Raji (cell line): ENCODE measurements around the gene LOXL4.

Experiments used
- POLR2A ChIP-seq: IDR thresholded peaks from 2 replicates; pipeline ENCODE4 v1.6.1; 2011; ENCODE audit warnings: low read depth, low read length, control low read depth; ENCODE audit not compliant: insufficient read depth

Gene LOXL4

GRCh38 chr10:98301664-98302319 is 33.8 kb upstream of the LOXL4 start:
- TF ChIP-seq POLR2A = no peak

DNA sequence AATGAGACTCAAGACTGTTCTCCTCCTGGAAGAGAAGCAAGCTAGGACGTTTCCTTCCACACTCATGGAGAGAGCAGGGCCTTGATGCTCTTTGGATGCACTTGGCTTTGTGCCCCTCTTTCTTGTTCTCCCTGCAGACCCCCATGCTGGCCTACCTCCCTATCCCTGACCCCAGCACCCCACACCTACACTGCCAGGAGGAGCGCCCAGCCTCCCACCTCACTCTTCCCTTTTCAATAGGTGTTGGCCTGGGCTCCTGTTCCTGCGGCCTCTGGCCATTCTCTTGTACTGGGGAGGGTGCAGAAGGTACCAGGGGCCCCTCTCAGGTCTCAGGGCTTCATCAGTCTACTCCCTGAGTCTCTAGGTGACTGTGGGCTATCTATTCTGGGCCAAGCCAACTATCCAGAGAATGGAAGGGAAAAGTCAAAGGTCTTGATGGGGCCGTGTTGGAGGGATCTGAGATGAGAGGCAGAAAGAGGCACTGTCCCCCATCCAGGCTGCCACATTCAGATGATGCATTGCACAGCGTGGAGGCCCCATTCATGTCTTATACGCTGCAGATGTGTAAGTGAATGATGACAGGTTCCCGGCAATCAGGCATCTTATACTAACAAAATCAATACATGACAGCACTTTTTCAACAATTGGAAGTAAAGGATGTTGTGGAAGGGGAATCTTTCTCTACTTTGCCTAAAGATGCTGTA is 32.7 kb upstream of the LOXL4 start:
- TF ChIP-seq POLR2A = no peak

GRCh38 chr10:98299341-98299740 is 31.3 kb upstream of the LOXL4 start:
- no peak for TF ChIP-seq POLR2A

GRCh38 chr10:98296524-98296923 is 28.5 kb upstream of the LOXL4 start:
- no peak for TF ChIP-seq POLR2A

- TF ChIP-seq POLR2A = no peak
These were observed 27.9 kb upstream of the LOXL4 start for GRCh38 chr10:98295907-98296306.

DNA sequence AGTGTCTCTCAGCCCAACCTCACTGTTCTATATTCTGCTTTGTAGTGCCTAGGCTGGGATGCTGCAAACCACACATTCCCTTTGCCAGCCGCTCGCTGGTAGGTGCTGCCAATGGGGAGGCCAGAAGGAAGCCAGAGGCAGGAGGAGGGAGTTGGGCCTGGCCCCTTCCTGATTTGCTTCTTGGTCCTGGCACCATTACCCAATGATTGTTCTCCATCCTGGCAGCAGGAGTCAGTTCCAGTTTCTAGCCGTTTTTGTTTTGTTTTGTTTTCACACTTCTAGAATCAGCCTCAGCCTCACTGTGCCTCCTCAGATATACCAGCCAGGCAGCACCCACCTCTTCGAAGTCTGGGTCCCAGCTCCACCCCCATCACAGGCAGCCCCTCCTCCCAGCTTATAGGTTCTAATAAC is 27.4 kb upstream of the LOXL4 start:
- no peak for TF ChIP-seq POLR2A

DNA sequence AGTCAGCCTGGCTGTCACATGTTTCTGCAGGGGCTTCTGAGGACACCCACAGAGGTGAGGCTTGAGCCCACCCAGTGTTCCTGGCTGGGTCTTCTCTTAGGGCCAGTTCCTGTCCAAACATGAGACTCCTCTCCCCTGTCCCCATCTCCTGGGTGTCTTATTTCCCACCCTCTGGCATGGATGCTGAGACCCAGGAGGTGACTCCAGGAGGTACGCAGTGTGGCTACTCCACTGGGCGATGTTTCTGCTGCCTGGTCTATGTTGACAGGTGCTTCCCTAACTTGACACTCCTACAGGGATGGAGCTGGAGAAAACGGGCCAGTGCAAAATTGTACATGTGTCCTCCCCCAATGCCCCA is 26.3 kb upstream of the LOXL4 start:
- TF ChIP-seq POLR2A = no peak

DNA sequence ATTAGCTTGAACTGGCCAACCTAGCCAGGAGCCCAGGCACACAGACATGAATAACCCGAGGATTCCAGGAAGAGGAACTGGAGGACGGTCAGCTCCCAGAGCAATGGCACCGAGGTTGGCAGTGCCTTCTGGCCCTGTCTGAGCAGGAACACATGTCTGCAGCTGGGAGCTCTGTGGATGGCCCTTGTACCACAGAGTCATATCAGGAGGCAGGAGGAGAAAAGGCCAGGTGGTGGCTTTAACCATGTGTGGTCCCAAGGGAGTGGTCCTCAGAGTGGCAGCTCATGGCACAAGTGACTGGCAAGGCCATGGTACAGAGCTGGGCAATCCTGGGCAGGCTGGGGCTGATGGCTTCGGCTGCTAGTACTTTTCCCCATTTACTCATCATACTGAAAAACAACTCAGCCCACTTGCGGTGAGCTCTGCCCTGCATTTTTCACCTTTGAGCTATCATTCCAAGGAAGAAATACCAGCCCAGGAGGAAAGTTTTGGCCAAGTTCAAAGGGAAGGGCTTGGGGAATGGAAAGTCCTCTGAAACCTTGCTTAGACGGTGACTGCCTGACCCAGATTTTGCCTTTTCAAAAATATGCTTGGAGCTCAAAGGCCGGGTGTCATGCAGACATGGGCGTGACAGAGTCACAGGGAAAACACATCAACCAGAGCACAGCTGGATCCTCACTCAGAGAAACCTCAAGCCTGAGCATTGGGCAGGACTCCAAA is 25.7 kb upstream of the LOXL4 start:
- no peak for TF ChIP-seq POLR2A

GRCh38 chr10:98292971-98293370 is 25.0 kb upstream of the LOXL4 start:
- TF ChIP-seq POLR2A = no peak

GRCh38 chr10:98289802-98290209 is 21.8 kb upstream of the LOXL4 start:
- TF ChIP-seq POLR2A = no peak

- TF ChIP-seq POLR2A = no peak
These were observed 19.3 kb upstream of the LOXL4 start for GRCh38 chr10:98287321-98287720.

- no peak for TF ChIP-seq POLR2A
These were observed 18.4 kb upstream of the LOXL4 start for GRCh38 chr10:98286419-98286818.

- no peak for TF ChIP-seq POLR2A
These were observed 17.4 kb upstream of the LOXL4 start for GRCh38 chr10:98285416-98285815.

- TF ChIP-seq POLR2A = no peak
These were observed 8.3 kb upstream of the LOXL4 start for GRCh38 chr10:98276311-98276710.

GRCh38 chr10:98274562-98274961 is 6.6 kb upstream of the LOXL4 start:
- no peak for TF ChIP-seq POLR2A
